Esophagus squamous epithelium (tissue), 4 donors: ENCODE data around the gene UBE2V1.

Experiments
- POLR2A ChIP-seq, 4 donors: fragments of 450-650 bp; IDR thresholded peaks; one replicate each; pipeline ENCODE4 v1.6.1; 2017; ENCODE audit warnings: antibody characterized with exemption in 4 of 4, mild to moderate bottlenecking in 4 of 4, moderate library complexity in 3 of 4
- TF ChIP-seq, protein P1 (sequence below), 6 experiments: fragments of 450-650 bp in 4 of 6; fragments of 200-600 bp in 2 of 6; sonication (generic) in 2 of 6; IDR thresholded peaks; one replicate each; pipeline ENCODE4 v1.5.1; 2016 to 2019; ENCODE audit warnings: antibody characterized with exemption in 6 of 6, mild to moderate bottlenecking in 4 of 6, moderate library complexity in 4 of 6

DNA sequence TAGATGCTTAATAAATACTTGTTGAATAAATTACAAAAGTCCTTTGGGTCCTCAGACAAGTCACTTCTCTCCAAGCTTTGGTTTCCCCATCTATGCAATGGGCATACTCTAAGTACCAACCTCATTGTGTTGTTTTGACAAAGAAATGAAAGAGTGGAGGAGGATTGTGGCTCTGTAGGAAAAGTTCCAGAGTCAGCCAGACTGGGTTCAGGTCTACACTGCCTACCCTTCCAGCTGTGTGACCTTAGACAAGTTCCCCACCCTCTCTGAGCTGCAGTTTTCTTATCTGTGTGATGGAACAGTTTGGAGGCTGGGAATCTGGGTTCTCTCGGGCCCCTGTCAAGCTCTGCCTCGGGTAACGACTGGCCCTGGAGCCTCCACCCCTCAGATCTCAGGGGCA lies 76.2 kb downstream of the UBE2V1 start:
- no peak for TF ChIP-seq POLR2A (IDR thresholded peaks at IDR 0.05)
- TF ChIP-seq, protein P1, sequence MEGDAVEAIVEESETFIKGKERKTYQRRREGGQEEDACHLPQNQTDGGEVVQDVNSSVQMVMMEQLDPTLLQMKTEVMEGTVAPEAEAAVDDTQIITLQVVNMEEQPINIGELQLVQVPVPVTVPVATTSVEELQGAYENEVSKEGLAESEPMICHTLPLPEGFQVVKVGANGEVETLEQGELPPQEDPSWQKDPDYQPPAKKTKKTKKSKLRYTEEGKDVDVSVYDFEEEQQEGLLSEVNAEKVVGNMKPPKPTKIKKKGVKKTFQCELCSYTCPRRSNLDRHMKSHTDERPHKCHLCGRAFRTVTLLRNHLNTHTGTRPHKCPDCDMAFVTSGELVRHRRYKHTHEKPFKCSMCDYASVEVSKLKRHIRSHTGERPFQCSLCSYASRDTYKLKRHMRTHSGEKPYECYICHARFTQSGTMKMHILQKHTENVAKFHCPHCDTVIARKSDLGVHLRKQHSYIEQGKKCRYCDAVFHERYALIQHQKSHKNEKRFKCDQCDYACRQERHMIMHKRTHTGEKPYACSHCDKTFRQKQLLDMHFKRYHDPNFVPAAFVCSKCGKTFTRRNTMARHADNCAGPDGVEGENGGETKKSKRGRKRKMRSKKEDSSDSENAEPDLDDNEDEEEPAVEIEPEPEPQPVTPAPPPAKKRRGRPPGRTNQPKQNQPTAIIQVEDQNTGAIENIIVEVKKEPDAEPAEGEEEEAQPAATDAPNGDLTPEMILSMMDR (IDR thresholded peaks at IDR 0.05), result no peak
